ENCODE data around the gene SREK1IP1. TPM values are rescaled to one million over a fixed set of nuclear protein-coding genes. Genes with fewer than 3 reads are reported as not detected.

Gene SREK1IP1
- total and polyA plus RNA-seq, 4 donors, result 13.6 to 21.7 (median 13.9) TPM

DNA sequence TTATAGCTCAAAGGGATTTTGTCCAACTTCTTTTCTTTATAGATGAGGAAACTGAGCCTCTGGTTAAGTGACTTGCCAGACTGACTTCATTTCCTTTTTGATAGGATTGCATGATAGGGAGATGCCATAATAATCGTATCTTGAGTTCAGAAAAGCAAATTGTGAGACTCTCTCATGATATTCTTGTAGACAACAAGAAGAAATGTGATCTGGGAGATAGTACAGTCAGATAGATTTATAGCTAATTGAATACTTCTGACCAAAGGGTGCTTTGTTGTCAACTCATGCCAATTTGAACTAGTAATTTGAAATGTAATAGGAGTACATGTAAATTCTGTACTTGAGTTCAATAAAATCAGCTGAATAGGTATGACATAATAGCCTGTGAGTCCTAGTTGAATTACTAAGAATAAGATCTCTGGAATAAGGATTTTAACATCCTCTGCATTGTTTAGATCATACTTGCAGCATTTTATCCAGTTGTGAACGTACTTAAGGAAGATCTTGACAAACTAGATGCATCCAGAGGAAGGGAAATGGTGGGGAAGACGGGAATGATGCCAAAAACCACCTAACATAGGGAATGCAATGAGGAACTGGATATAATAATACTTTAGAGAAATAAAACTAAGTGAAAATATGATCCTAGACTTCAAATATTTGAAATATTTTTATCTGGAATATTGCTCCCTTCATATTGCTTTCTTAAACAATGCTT is 25.7 kb upstream of the SREK1IP1 start:
- Histone ChIP-seq H3K4me3 (ENCODE audit: low read depth, low read length) (no peak overlapping the region), H3K27me3 (ENCODE audit: control insufficient read depth, insufficient read depth, low read length) (no peaks in the 10 kb centered on the region), H3K4me1 (ENCODE audit: control insufficient read depth, insufficient read depth, low read length) (no peaks in the 10 kb centered on the region), H3K36me3 (ENCODE audit: control insufficient read depth, insufficient read depth, low read length) (no peaks in the 10 kb centered on the region), H3K9me3 (ENCODE audit: control insufficient read depth, insufficient read depth, low read length) (no peaks in the 10 kb centered on the region), H3K27ac (ENCODE audit: low read depth, low read length) (no peak overlapping the region)
- no peak for DNase-seq (ENCODE audit: low read depth in 4 of 6, low spot score in 6 of 6)
- 60% methylated on average over 1 of the region's 3 CpGs for WGBS (ENCODE audit: insufficient coverage)

DNA sequence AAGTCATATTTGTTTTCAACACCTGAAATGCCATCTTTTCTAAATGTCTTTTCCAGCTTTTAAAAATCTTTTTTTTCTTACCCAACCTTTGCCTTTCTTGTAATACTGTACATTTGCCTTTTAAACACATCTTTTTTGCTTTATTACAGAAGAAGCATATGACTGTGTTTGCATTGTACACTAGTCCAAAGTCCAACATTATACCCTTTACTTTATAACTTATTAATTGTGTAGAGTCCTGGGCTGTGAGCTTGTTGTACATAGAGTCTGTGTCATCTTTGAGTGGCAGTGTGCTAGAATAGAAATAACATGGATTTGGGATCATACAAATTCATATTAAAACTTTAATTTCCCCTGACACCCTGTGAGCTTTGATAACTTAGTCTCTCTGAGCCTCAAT is 24.0 kb upstream of the SREK1IP1 start:
- no peak overlapping the region for H3K4me3 ChIP-seq (ENCODE audit: low read depth, low read length)
- H3K4me1 ChIP-seq (ENCODE audit: control insufficient read depth, insufficient read depth, low read length), result no peaks in the 10 kb centered on the region
- no peak for DNase-seq (ENCODE audit: low read depth in 4 of 6, low spot score in 6 of 6)
- H3K27me3 ChIP-seq (ENCODE audit: control insufficient read depth, insufficient read depth, low read length), result no peaks in the 10 kb centered on the region
- no peaks in the 10 kb centered on the region for H3K36me3 ChIP-seq (ENCODE audit: control insufficient read depth, insufficient read depth, low read length)
- no peak overlapping the region for H3K27ac ChIP-seq (ENCODE audit: low read depth, low read length)
- no peaks in the 10 kb centered on the region for H3K9me3 ChIP-seq (ENCODE audit: control insufficient read depth, insufficient read depth, low read length)

GRCh38 chr5:64790210-64790609 is 21.7 kb upstream of the SREK1IP1 start:
- Histone ChIP-seq H3K27me3 (ENCODE audit: control insufficient read depth, insufficient read depth, low read length) (no peaks in the 10 kb centered on the region), H3K4me3 (ENCODE audit: low read depth, low read length) (no peak overlapping the region), H3K36me3 (ENCODE audit: control insufficient read depth, insufficient read depth, low read length) (no peaks in the 10 kb centered on the region), H3K9me3 (ENCODE audit: control insufficient read depth, insufficient read depth, low read length) (no peaks in the 10 kb centered on the region), H3K27ac (ENCODE audit: low read depth, low read length) (no peak overlapping the region), H3K4me1 (ENCODE audit: control insufficient read depth, insufficient read depth, low read length) (no peaks in the 10 kb centered on the region)
- WGBS (ENCODE audit: insufficient coverage), result no CpG with 5 or more reads among the region's 1 CpG
- no peak for DNase-seq (ENCODE audit: low read depth in 4 of 6, low spot score in 6 of 6)

DNA sequence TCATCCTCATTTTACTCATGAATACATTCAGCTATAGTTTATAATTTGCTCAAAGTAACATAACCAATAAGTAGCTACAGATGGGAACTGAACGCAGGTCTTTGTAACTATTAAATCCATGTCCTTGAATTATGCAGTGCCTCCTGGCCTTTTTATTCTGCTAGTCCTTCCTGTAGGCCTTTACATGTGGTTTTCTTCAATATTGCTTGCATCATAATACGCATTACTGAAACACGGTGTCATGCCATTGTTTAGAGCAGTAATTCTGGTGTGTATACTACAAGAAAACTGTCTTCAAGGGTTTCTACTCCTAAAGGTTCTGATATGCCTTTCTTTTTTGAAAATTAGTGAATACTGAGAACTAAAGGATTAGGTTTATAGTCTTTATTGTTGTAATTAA is 21.0 kb upstream of the SREK1IP1 start:
- Histone ChIP-seq H3K27ac (ENCODE audit: low read depth, low read length) (no peak overlapping the region), H3K9me3 (ENCODE audit: control insufficient read depth, insufficient read depth, low read length) (no peaks in the 10 kb centered on the region), H3K4me3 (ENCODE audit: low read depth, low read length) (no peak overlapping the region), H3K4me1 (ENCODE audit: control insufficient read depth, insufficient read depth, low read length) (no peaks in the 10 kb centered on the region), H3K27me3 (ENCODE audit: control insufficient read depth, insufficient read depth, low read length) (no peaks in the 10 kb centered on the region), H3K36me3 (ENCODE audit: control insufficient read depth, insufficient read depth, low read length) (no peaks in the 10 kb centered on the region)
- no peak for DNase-seq (ENCODE audit: low read depth in 4 of 6, low spot score in 6 of 6)
- WGBS (ENCODE audit: insufficient coverage), result 100% methylated on average over 1 of the region's 3 CpGs

DNA sequence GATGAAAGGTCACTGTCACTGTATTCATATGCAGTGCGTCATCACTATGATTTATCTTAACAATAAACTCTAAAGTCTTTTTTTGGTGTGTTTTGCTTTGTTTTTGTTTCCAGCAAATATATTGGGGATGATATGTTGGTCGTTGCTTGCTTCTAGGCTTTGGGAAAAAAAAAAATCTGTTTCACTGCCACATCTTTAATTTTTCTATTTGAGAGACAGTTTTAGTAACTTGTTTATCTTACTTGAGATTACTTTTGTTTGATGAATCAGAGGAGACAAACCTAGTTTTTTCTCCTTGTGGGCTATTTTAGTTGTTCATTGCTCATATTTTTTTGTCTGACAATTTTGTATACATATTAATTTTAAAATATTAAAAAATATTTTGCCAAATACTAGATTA is 19.7 kb upstream of the SREK1IP1 start:
- no peak overlapping the region for H3K27ac ChIP-seq (ENCODE audit: low read depth, low read length)
- no peak overlapping the region for H3K4me3 ChIP-seq (ENCODE audit: low read depth, low read length)
- DNase-seq (ENCODE audit: low read depth in 4 of 6, low spot score in 6 of 6), result no peak
- H3K9me3 ChIP-seq (ENCODE audit: control insufficient read depth, insufficient read depth, low read length), result no peaks in the 10 kb centered on the region
- no peaks in the 10 kb centered on the region for H3K27me3 ChIP-seq (ENCODE audit: control insufficient read depth, insufficient read depth, low read length)
- H3K4me1 ChIP-seq (ENCODE audit: control insufficient read depth, insufficient read depth, low read length), result no peaks in the 10 kb centered on the region
- H3K36me3 ChIP-seq (ENCODE audit: control insufficient read depth, insufficient read depth, low read length), result no peaks in the 10 kb centered on the region
- no CpG with 5 or more reads among the region's 2 CpGs for WGBS (ENCODE audit: insufficient coverage)

- no CpG with 5 or more reads among the region's 2 CpGs for WGBS (ENCODE audit: insufficient coverage)
- no peak for DNase-seq (ENCODE audit: low read depth in 4 of 6, low spot score in 6 of 6)
- H3K4me1 ChIP-seq (ENCODE audit: control insufficient read depth, insufficient read depth, low read length), result no peaks in the 10 kb centered on the region
- H3K27ac ChIP-seq (ENCODE audit: low read depth, low read length), result no peak overlapping the region
- H3K4me3 ChIP-seq (ENCODE audit: low read depth, low read length), result no peak overlapping the region
- no peaks in the 10 kb centered on the region for H3K27me3 ChIP-seq (ENCODE audit: control insufficient read depth, insufficient read depth, low read length)
- no peaks in the 10 kb centered on the region for H3K36me3 ChIP-seq (ENCODE audit: control insufficient read depth, insufficient read depth, low read length)
- H3K9me3 ChIP-seq (ENCODE audit: control insufficient read depth, insufficient read depth, low read length), result no peaks in the 10 kb centered on the region
Observed at GRCh38 chr5:64786372-64786771, 17.9 kb upstream of the SREK1IP1 start.

DNA sequence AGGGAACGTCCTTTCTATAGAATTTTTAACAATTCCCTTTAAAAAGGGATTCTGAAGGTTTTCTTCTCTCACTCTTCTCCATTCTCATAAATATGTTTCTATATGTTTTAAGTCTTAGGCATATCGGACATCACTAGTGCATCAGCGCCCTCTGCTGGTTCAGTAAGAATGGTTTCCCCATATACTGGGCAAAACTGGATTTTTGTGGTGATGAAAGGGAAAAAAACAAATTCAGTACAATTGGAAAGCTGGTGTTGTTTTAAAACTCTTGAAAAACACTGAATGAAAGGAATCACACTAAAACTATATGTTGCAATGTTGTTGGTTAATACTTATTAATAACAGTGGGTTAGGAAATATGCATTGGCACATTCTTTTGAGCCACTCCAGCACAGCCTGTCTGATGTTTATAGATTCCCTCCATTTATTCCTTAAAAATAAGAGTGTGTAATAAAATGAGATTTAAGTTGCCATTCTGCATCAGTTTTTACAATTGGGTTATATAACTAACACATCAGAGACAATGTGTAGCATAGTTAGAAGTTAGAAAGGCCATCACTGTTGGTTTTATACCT is 16.0 kb upstream of the SREK1IP1 start:
- Histone ChIP-seq H3K27me3 (ENCODE audit: control insufficient read depth, insufficient read depth, low read length) (no peaks in the 10 kb centered on the region), H3K9me3 (ENCODE audit: control insufficient read depth, insufficient read depth, low read length) (no peaks in the 10 kb centered on the region), H3K36me3 (ENCODE audit: control insufficient read depth, insufficient read depth, low read length) (no peaks in the 10 kb centered on the region), H3K4me1 (ENCODE audit: control insufficient read depth, insufficient read depth, low read length) (no peaks in the 10 kb centered on the region), H3K27ac (ENCODE audit: low read depth, low read length) (no peak overlapping the region), H3K4me3 (ENCODE audit: low read depth, low read length) (no peak overlapping the region)
- DNase-seq (ENCODE audit: low read depth in 4 of 6, low spot score in 6 of 6), result peak; percentile 52 to 95 (median 76)
- 0% methylated on average over 1 of the region's 3 CpGs for WGBS (ENCODE audit: insufficient coverage)

- no peaks in the 10 kb centered on the region for H3K9me3 ChIP-seq (ENCODE audit: control insufficient read depth, insufficient read depth, low read length)
- H3K36me3 ChIP-seq (ENCODE audit: control insufficient read depth, insufficient read depth, low read length), result peaks cover 3% of the 10 kb centered on the region
- no peak overlapping the region for H3K27ac ChIP-seq (ENCODE audit: low read depth, low read length)
- no peaks in the 10 kb centered on the region for H3K27me3 ChIP-seq (ENCODE audit: control insufficient read depth, insufficient read depth, low read length)
- H3K4me3 ChIP-seq (ENCODE audit: low read depth, low read length), result no peak overlapping the region
- no peaks in the 10 kb centered on the region for H3K4me1 ChIP-seq (ENCODE audit: control insufficient read depth, insufficient read depth, low read length)
- no peak for DNase-seq (ENCODE audit: low read depth in 4 of 6, low spot score in 6 of 6)
- 100% methylated on average over 1 of the region's 1 CpG for WGBS (ENCODE audit: insufficient coverage)
Observed at GRCh38 chr5:64775291-64775690, 6.8 kb upstream of the SREK1IP1 start.

DNA sequence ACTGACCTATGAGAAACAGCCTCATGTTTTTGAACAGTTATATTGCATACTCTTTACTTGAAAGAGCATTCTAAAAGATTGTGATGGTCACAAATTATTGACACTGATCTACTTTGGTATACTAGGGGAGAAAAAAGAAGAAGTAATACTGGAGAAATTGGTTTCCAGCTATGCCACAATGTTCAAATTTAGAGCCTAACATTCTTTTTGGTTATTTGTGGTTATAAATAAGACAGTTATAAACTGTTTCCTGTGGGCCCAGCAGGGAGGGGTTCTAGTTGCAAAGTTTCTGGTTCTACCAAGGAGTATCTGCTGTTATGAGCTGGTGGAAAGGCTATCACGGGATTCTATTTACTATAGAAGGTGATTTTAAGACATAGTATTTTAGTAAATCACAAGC is 5.0 kb upstream of the SREK1IP1 start:
- no peak for DNase-seq (ENCODE audit: low read depth in 4 of 6, low spot score in 6 of 6)
- H3K4me3 ChIP-seq (ENCODE audit: low read depth, low read length), result no peak overlapping the region
- no peaks in the 10 kb centered on the region for H3K9me3 ChIP-seq (ENCODE audit: control insufficient read depth, insufficient read depth, low read length)
- peaks cover 3% of the 10 kb centered on the region for H3K36me3 ChIP-seq (ENCODE audit: control insufficient read depth, insufficient read depth, low read length)
- H3K27me3 ChIP-seq (ENCODE audit: control insufficient read depth, insufficient read depth, low read length), result no peaks in the 10 kb centered on the region
- peaks cover 3% of the 10 kb centered on the region for H3K4me1 ChIP-seq (ENCODE audit: control insufficient read depth, insufficient read depth, low read length)
- no CpG with 5 or more reads among the region's 1 CpG for WGBS (ENCODE audit: insufficient coverage)
- no peak overlapping the region for H3K27ac ChIP-seq (ENCODE audit: low read depth, low read length)

GRCh38 chr5:64771736-64772135 is 3.2 kb upstream of the SREK1IP1 start:
- H3K4me1 ChIP-seq (ENCODE audit: control insufficient read depth, insufficient read depth, low read length), result peaks cover 3% of the 10 kb centered on the region
- no peaks in the 10 kb centered on the region for H3K27me3 ChIP-seq (ENCODE audit: control insufficient read depth, insufficient read depth, low read length)
- no peak for DNase-seq (ENCODE audit: low read depth in 4 of 6, low spot score in 6 of 6)
- WGBS (ENCODE audit: insufficient coverage), result 100% methylated on average over 1 of the region's 4 CpGs
- H3K27ac ChIP-seq (ENCODE audit: low read depth, low read length), result no peak overlapping the region
- peaks cover 3% of the 10 kb centered on the region for H3K36me3 ChIP-seq (ENCODE audit: control insufficient read depth, insufficient read depth, low read length)
- H3K9me3 ChIP-seq (ENCODE audit: control insufficient read depth, insufficient read depth, low read length), result no peaks in the 10 kb centered on the region
- H3K4me3 ChIP-seq (ENCODE audit: low read depth, low read length), result no peak overlapping the region

Measured in spinal cord (tissue), 10 donors.